ENCODE results near the gene ZC3H10.

DNA sequence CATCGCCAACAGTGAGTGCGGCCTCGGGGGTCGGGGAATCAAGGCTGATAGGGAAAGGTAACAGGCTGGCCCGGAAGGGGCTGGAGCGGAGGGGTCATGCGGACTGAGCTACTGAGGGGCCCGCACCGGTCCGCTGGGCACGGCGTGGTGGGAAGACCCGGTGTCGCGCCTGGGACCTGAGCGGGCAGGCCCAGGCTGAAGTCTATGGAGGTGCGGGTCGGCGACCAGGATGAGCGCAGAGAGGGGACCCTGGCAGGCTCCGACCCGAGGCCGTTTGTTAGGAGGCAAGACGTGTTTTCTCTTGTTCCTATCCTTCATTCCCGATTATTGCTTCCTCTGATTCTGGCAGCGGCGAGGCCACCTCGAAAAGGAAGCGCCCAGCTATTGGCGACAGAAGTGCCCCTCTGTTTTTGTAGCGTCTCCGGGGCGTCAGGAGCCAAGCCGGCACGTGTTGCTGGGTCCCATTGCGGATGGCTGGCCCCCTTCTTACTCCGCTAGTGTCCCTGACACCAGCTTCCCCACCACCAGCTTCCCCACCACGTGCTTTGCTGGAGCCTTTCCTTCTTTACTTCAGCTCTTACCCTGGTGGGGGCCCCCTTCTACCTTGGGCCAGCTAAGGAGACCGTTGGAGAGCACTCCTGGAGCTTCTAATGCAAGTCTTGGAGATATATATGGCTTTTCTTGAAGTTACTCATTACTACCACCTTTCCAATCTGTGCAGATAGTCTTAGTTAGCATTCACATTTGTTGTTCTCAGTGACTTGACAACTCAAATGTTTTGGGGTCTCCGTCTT lies 13.1 kb upstream of the ZC3H10 start:
- TF ChIP-seq, protein P1, sequence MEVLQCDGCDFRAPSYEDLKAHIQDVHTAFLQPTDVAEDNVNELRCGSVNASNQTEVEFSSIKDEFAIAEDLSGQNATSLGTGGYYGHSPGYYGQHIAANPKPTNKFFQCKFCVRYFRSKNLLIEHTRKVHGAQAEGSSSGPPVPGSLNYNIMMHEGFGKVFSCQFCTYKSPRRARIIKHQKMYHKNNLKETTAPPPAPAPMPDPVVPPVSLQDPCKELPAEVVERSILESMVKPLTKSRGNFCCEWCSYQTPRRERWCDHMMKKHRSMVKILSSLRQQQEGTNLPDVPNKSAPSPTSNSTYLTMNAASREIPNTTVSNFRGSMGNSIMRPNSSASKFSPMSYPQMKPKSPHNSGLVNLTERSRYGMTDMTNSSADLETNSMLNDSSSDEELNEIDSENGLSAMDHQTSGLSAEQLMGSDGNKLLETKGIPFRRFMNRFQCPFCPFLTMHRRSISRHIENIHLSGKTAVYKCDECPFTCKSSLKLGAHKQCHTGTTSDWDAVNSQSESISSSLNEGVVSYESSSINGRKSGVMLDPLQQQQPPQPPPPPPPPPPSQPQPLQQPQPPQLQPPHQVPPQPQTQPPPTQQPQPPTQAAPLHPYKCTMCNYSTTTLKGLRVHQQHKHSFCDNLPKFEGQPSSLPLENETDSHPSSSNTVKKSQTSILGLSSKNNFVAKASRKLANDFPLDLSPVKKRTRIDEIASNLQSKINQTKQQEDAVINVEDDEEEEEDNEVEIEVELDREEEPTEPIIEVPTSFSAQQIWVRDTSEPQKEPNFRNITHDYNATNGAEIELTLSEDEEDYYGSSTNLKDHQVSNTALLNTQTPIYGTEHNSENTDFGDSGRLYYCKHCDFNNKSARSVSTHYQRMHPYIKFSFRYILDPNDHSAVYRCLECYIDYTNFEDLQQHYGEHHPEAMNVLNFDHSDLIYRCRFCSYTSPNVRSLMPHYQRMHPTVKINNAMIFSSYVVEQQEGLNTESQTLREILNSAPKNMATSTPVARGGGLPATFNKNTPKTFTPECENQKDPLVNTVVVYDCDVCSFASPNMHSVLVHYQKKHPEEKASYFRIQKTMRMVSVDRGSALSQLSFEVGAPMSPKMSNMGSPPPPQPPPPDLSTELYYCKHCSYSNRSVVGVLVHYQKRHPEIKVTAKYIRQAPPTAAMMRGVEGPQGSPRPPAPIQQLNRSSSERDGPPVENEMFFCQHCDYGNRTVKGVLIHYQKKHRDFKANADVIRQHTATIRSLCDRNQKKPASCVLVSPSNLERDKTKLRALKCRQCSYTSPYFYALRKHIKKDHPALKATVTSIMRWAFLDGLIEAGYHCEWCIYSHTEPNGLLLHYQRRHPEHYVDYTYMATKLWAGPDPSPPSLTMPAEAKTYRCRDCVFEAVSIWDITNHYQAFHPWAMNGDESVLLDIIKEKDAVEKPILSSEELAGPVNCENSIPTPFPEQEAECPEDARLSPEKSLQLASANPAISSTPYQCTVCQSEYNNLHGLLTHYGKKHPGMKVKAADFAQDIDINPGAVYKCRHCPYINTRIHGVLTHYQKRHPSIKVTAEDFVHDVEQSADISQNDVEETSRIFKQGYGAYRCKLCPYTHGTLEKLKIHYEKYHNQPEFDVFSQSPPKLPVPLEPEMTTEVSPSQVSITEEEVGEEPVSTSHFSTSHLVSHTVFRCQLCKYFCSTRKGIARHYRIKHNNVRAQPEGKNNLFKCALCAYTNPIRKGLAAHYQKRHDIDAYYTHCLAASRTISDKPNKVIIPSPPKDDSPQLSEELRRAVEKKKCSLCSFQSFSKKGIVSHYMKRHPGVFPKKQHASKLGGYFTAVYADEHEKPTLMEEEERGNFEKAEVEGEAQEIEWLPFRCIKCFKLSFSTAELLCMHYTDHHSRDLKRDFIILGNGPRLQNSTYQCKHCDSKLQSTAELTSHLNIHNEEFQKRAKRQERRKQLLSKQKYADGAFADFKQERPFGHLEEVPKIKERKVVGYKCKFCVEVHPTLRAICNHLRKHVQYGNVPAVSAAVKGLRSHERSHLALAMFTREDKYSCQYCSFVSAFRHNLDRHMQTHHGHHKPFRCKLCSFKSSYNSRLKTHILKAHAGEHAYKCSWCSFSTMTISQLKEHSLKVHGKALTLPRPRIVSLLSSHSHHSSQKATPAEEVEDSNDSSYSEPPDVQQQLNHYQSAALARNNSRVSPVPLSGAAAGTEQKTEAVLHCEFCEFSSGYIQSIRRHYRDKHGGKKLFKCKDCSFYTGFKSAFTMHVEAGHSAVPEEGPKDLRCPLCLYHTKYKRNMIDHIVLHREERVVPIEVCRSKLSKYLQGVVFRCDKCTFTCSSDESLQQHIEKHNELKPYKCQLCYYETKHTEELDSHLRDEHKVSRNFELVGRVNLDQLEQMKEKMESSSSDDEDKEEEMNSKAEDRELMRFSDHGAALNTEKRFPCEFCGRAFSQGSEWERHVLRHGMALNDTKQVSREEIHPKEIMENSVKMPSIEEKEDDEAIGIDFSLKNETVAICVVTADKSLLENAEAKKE (CRISPR knock-in tag; IDR thresholded peaks at IDR 0.05): no peak
- no peak for TF ChIP-seq ZNF114 (CRISPR knock-in tag; IDR thresholded peaks at IDR 0.05)
- TF ChIP-seq CTCF (conservative IDR thresholded peaks at IDR 0.05; ENCODE audit: low read depth in 2 of 2): no peak
- no peak for TF ChIP-seq EZH2phosphoT487 (IDR thresholded peaks at IDR 0.05; ENCODE audit: unreplicated experiment)
- no peak for TF ChIP-seq EZH2 (IDR thresholded peaks at IDR 0.05; ENCODE audit: low read depth, unreplicated experiment)
- TF ChIP-seq POLR2AphosphoS5 (IDR thresholded peaks at IDR 0.05; ENCODE audit: low read depth): no peak
- TF ChIP-seq CREB1 (CRISPR knock-in tag; IDR thresholded peaks at IDR 0.05; ENCODE audit: low read depth): no peak
- no peak for TF ChIP-seq JUNB (IDR thresholded peaks at IDR 0.05; ENCODE audit: unreplicated experiment)
- TF ChIP-seq, protein P2, sequence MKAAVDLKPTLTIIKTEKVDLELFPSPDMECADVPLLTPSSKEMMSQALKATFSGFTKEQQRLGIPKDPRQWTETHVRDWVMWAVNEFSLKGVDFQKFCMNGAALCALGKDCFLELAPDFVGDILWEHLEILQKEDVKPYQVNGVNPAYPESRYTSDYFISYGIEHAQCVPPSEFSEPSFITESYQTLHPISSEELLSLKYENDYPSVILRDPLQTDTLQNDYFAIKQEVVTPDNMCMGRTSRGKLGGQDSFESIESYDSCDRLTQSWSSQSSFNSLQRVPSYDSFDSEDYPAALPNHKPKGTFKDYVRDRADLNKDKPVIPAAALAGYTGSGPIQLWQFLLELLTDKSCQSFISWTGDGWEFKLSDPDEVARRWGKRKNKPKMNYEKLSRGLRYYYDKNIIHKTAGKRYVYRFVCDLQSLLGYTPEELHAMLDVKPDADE (IDR thresholded peaks at IDR 0.05): no peak
- TF ChIP-seq REST (IDR thresholded peaks at IDR 0.05; ENCODE audit: unreplicated experiment): no peak
- TF ChIP-seq ZNF331 (CRISPR knock-in tag; IDR thresholded peaks at IDR 0.05; ENCODE audit: low read depth): no peak
- TF ChIP-seq NANOG (IDR thresholded peaks at IDR 0.05; ENCODE audit: borderline replicate concordance): no peak
- TF ChIP-seq STAT1 (IDR thresholded peaks at IDR 0.05; ENCODE audit: unreplicated experiment): no peak
